K562 (cell line): ENCODE measurements around the gene ING5. TPM values are rescaled to one million over a fixed set of nuclear protein-coding genes. Genes with fewer than 3 reads are reported as not detected.
A peak's percentile ranks its signal among the peaks of the same experiment; 100 is the strongest.

Experiments used
- ASH1L ChIP-seq: fragments of 450-650 bp; IDR thresholded peaks from 2 replicates; pipeline ENCODE4 v1.6.1; 2018; ENCODE audit warnings: borderline replicate concordance, mild to moderate bottlenecking, low read depth; ENCODE audit not compliant: partially characterized antibody
- ATF1 ChIP-seq, 2 experiments: fragments of 450-650 bp in 1 of 2; IDR thresholded peaks; 2 replicates each; pipeline ENCODE4 v1.6.1; 2016; ENCODE audit warnings: missing compliant biosample characterization in 1 of 2, missing genetic modification characterization in 1 of 2
- FOXA3 ChIP-seq, 2 experiments: fragments of 450-650 bp in 1 of 2; sonication (generic) in 1 of 2; formaldehyde crosslinking; IDR thresholded peaks in 1 of 2; conservative IDR thresholded peaks in 1 of 2; 2 replicates each; pipeline versions ENCODE4 v1.4.0 to v1.8.0; 2020 to 2022; ENCODE audit warnings: mild to moderate bottlenecking in 2 of 2, missing genetic modification reagents in 1 of 2
- HMG20A ChIP-seq: fragments of 450-650 bp; formaldehyde crosslinking; conservative IDR thresholded peaks from 2 replicates; pipeline ENCODE4 v1.4.0; 2020; ENCODE audit warnings: mild to moderate bottlenecking, mixed read lengths
- MCM5 ChIP-seq: fragments of 450-650 bp; IDR thresholded peaks from 2 replicates; pipeline ENCODE4 v1.6.1; 2016; ENCODE audit warnings: low read depth
- PTBP1 ChIP-seq: fragments of 200-400 bp; formaldehyde crosslinking; IDR thresholded peaks from 2 replicates; pipeline ENCODE4 v1.6.1; 2017; ENCODE audit warnings: low read depth, low read length
- RBM22 ChIP-seq: fragments of 200-400 bp; formaldehyde crosslinking; IDR thresholded peaks from 2 replicates; pipeline ENCODE4 v1.6.1; 2018; ENCODE audit warnings: low read length, low read depth; ENCODE audit not compliant: poor library complexity, severe bottlenecking
- SREBF2 ChIP-seq: sonication (generic); formaldehyde crosslinking; IDR thresholded peaks from 2 replicates; pipeline ENCODE4 v1.4.0; 2020; ENCODE audit warnings: mild to moderate bottlenecking, missing genetic modification reagents
- ZBTB8A ChIP-seq: fragments of 450-650 bp; IDR thresholded peaks from 2 replicates; pipeline ENCODE4 v1.6.1; 2018; ENCODE audit warnings: mild to moderate bottlenecking, moderate library complexity; ENCODE audit not compliant: partially characterized antibody
- ZNF224 ChIP-seq: sonication (generic); formaldehyde crosslinking; IDR thresholded peaks from 2 replicates; pipeline ENCODE4 v1.8.0; 2022; ENCODE audit warnings: mild to moderate bottlenecking, missing genetic modification reagents
- ZNF232 ChIP-seq: sonication (generic); formaldehyde crosslinking; IDR thresholded peaks from 2 replicates; pipeline ENCODE4 v1.8.0; 2022; ENCODE audit warnings: mild to moderate bottlenecking, missing genetic modification reagents
- ZNF324 ChIP-seq: fragments of 250-450 bp; sonication (Bioruptor Pico); IDR thresholded peaks from 2 replicates; pipeline ENCODE4 v1.4.0; 2020; ENCODE audit warnings: mild to moderate bottlenecking
- ZNF41 ChIP-seq: fragments of 250-450 bp; sonication (Bioruptor Pico); conservative IDR thresholded peaks from 2 replicates; pipeline ENCODE4 v1.4.0; 2020; ENCODE audit warnings: mild to moderate bottlenecking
- ZNF696 ChIP-seq: fragments of 250-450 bp; sonication (Bioruptor Pico); conservative IDR thresholded peaks from 2 replicates; pipeline ENCODE4 v1.4.0; 2020; ENCODE audit warnings: mild to moderate bottlenecking, moderate library complexity
- ZNF707 ChIP-seq: fragments of 250-450 bp; sonication (Bioruptor Pico); conservative IDR thresholded peaks from 2 replicates; pipeline ENCODE4 v1.8.0; 2022; ENCODE audit warnings: inconsistent platforms, mild to moderate bottlenecking, moderate library complexity
- ZSCAN32 ChIP-seq: fragments of 450-650 bp; formaldehyde crosslinking; IDR thresholded peaks from 2 replicates; pipeline ENCODE4 v1.4.0; 2020; ENCODE audit warnings: mild to moderate bottlenecking, moderate library complexity
- polyA plus RNA-seq, 8 experiments: library from polyadenylated mRNA; depleted of rRNA in 4 of 8; stranded (reverse) in 5 of 8; unstranded in 3 of 8; fragments of >200 nt; fragmentation: Nextera tagmentation in 2 of 8; fragmentation: Illumina TruSeq in 1 of 8; extraction: Ambion mirVana in 2 of 8; extraction: Trizol in 1 of 8; gene quantifications; 2 replicates each; pipeline versions ENCODE4 v1.2.1 to v1.2.3, GENCODE V29; 2011 to 2014; ENCODE audit warnings: inconsistent platforms in 1 of 8, missing spikeins in 1 of 8
- total RNA-seq, 7 experiments: library from RNA; depleted of rRNA in 6 of 7; stranded (reverse); fragments of >200 nt in 6 of 7; fragmentation: Illumina TruSeq in 2 of 7; extraction: Trizol in 2 of 7; gene quantifications; 2 replicates each; pipeline versions ENCODE4 v1.2.1 to v1.2.3, GENCODE V29; 2011 to 2021; ENCODE audit warnings: low replicate concordance in 1 of 7
- TF ChIP-seq, protein P1 (sequence below), 2 experiments: IDR thresholded peaks; 2 replicates each; pipeline ENCODE4 v1.6.1; 2012; ENCODE audit warnings: improper control_type of control experiment in 2 of 2, low read depth in 2 of 2, low read length in 2 of 2, borderline replicate concordance in 1 of 2
- TF ChIP-seq, protein P2 (sequence below): sonication (generic); formaldehyde crosslinking; IDR thresholded peaks from 2 replicates; pipeline ENCODE4 v1.9.0; 2022; ENCODE audit warnings: mild to moderate bottlenecking, missing genetic modification reagents
- TF ChIP-seq, protein P3 (sequence below): fragments of 450-650 bp; formaldehyde crosslinking; IDR thresholded peaks from 2 replicates; pipeline ENCODE4 v1.4.0; 2022; ENCODE audit warnings: mild to moderate bottlenecking, moderate library complexity
- TF ChIP-seq, protein P4 (sequence below): fragments of 450-650 bp; conservative IDR thresholded peaks from 2 replicates; pipeline ENCODE4 v1.6.1; 2016; ENCODE audit warnings: missing genetic modification characterization, low read depth, mild to moderate bottlenecking, missing compliant biosample characterization, moderate library complexity

The ING5 gene
- total and polyA plus RNA-seq, 9 of the 15 experiments (the other 6 are each of a cell fraction or from before 2014, with no cell fraction given), result 10.4 to 53.3 (median 27.9) TPM

DNA sequence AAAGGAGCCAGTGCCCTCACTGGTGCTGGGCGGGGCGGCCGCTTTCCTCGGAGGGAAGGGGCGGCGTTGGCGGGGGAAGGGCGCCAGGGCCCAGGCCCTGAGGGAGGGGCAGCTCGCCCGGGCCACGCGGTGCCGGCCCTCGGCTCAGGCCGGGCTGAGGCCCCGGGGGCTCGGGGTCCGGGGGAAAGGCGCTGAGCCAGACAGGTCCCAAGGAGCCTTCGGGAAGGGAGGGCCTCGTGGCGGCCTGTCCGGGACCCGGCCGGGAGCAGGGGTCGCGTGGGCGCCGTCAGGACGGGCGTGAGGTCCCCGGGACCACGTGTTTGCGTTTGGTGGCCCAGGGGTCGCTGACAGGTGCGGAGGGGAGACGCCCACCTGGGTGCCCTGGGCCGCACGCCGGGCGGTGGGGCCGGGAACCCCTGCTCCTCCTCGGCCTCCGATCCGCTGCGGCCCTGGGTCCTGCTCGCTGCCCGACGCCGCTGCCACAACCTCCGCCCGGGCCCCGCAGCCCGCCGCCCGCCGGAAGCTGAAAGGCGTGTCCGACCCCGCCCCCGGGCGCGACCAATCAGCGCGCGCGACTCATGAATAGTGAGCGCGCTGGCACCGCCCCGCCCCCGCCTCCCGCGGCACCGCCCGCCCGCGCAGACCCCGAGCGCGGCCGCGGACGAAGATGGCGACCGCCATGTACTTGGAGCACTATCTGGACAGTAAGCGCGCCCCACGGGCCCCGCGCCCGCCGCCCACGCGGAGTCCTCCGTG, at the start of gene ING5 (continued):
- TF ChIP-seq, protein P1, sequence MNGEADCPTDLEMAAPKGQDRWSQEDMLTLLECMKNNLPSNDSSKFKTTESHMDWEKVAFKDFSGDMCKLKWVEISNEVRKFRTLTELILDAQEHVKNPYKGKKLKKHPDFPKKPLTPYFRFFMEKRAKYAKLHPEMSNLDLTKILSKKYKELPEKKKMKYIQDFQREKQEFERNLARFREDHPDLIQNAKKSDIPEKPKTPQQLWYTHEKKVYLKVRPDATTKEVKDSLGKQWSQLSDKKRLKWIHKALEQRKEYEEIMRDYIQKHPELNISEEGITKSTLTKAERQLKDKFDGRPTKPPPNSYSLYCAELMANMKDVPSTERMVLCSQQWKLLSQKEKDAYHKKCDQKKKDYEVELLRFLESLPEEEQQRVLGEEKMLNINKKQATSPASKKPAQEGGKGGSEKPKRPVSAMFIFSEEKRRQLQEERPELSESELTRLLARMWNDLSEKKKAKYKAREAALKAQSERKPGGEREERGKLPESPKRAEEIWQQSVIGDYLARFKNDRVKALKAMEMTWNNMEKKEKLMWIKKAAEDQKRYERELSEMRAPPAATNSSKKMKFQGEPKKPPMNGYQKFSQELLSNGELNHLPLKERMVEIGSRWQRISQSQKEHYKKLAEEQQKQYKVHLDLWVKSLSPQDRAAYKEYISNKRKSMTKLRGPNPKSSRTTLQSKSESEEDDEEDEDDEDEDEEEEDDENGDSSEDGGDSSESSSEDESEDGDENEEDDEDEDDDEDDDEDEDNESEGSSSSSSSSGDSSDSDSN (IDR thresholded peaks at IDR 0.05; ENCODE audit: borderline replicate concordance in 1 of 2, low read depth in 2 of 2, low read length in 2 of 2), result no peak
- no peak for TF ChIP-seq ZNF41 (CRISPR knock-in tag)
- no peak for TF ChIP-seq ZNF696
- TF ChIP-seq ZSCAN32 (CRISPR knock-in tag), result no peak
- no peak for TF ChIP-seq ZNF224 (CRISPR knock-in tag)
- TF ChIP-seq, protein P2, sequence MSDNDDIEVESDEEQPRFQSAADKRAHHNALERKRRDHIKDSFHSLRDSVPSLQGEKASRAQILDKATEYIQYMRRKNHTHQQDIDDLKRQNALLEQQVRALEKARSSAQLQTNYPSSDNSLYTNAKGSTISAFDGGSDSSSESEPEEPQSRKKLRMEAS, result peak; percentile 89
- TF ChIP-seq, protein P3, sequence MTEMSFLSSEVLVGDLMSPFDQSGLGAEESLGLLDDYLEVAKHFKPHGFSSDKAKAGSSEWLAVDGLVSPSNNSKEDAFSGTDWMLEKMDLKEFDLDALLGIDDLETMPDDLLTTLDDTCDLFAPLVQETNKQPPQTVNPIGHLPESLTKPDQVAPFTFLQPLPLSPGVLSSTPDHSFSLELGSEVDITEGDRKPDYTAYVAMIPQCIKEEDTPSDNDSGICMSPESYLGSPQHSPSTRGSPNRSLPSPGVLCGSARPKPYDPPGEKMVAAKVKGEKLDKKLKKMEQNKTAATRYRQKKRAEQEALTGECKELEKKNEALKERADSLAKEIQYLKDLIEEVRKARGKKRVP (CRISPR knock-in tag), result no peak
- TF ChIP-seq ASH1L, result no peak
- TF ChIP-seq FOXA3 (CRISPR knock-in tag; conservative IDR thresholded peaks at IDR 0.05 in 1 of 2, IDR thresholded peaks at IDR 0.05 in 1 of 2), result no peak
- no peak for TF ChIP-seq PTBP1
- no peak for TF ChIP-seq ZNF232 (CRISPR knock-in tag)
- TF ChIP-seq ATF1 (CRISPR knock-in tag; IDR thresholded peaks at IDR 0.05), result no peak
- peak; percentile 44; the same call in 1 of the 2 replicates for TF ChIP-seq ATF1 (tag; IDR thresholded peaks at IDR 0.05)
- no peak for TF ChIP-seq HMG20A (CRISPR knock-in tag)
- TF ChIP-seq ZBTB8A, result no peak
- no peak for TF ChIP-seq ZNF707 (CRISPR knock-in tag)
- TF ChIP-seq MCM5, result no peak
- TF ChIP-seq ZNF324 (CRISPR knock-in tag), result no peak
- TF ChIP-seq RBM22, result peak; percentile 39
- no peak for TF ChIP-seq SREBF2
- TF ChIP-seq, protein P4, sequence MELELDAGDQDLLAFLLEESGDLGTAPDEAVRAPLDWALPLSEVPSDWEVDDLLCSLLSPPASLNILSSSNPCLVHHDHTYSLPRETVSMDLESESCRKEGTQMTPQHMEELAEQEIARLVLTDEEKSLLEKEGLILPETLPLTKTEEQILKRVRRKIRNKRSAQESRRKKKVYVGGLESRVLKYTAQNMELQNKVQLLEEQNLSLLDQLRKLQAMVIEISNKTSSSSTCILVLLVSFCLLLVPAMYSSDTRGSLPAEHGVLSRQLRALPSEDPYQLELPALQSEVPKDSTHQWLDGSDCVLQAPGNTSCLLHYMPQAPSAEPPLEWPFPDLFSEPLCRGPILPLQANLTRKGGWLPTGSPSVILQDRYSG (tag), result no peak
